ENCODE data around the gene AGPAT3.

Gene AGPAT3

GRCh38 chr21:43958364-43959158 is 93.5 kb downstream of the AGPAT3 start:
- DNase-seq, result no peak

GRCh38 chr21:43959231-43960116 is 94.5 kb downstream of the AGPAT3 start:
- DNase-seq, result no peak

GRCh38 chr21:43961382-43961909 is 96.4 kb downstream of the AGPAT3 start:
- DNase-seq, result no peak

- DNase-seq, result no peak
Measured at GRCh38 chr21:43965911-43966585, 101.0 kb downstream of the AGPAT3 start.

GRCh38 chr21:43966946-43967512 is 102.0 kb downstream of the AGPAT3 start:
- no peak for DNase-seq

GRCh38 chr21:43967981-43968380 is 103.0 kb downstream of the AGPAT3 start:
- no peak for DNase-seq

GRCh38 chr21:43968410-43969114 is 103.5 kb downstream of the AGPAT3 start:
- DNase-seq, result no peak

- no peak for DNase-seq
Measured at GRCh38 chr21:43969115-43969444, 104.1 kb downstream of the AGPAT3 start.

- DNase-seq, result no peak
Measured at GRCh38 chr21:43970551-43970950, 105.5 kb downstream of the AGPAT3 start.

GRCh38 chr21:43971201-43971991 is 106.4 kb downstream of the AGPAT3 start:
- DNase-seq, result no peak

GRCh38 chr21:43971992-43972255 is 106.9 kb downstream of the AGPAT3 start:
- no peak for DNase-seq

GRCh38 chr21:43972850-43973633 is 108.0 kb downstream of the AGPAT3 start:
- no peak for DNase-seq

- no peak for DNase-seq
Measured at GRCh38 chr21:43973634-43973955, 108.6 kb downstream of the AGPAT3 start.

GRCh38 chr21:43974791-43975468 is 109.9 kb downstream of the AGPAT3 start:
- DNase-seq, result no peak

GRCh38 chr21:43975469-43976098 is 110.6 kb downstream of the AGPAT3 start:
- DNase-seq, result peak; percentile 82

GRCh38 chr21:43976661-43977060 is 111.6 kb downstream of the AGPAT3 start:
- DNase-seq, result no peak

- no peak for DNase-seq
Measured at GRCh38 chr21:43978060-43978459, 113.0 kb downstream of the AGPAT3 start.

- DNase-seq, result no peak
Measured at GRCh38 chr21:43979654-43980053, 114.6 kb downstream of the AGPAT3 start.

- DNase-seq, result no peak
Measured at GRCh38 chr21:43981151-43981870, 116.3 kb downstream of the AGPAT3 start.

All from femur (tissue), 1 donor.